Endodermal cell (in vitro differentiated cells): ENCODE results near the gene SYT8. TPM values are rescaled to one million over a fixed set of nuclear protein-coding genes. Genes with fewer than 3 reads are reported as not detected.

Experiments
- DNase-seq: peaks from one replicate; pipeline ENCODE4 v3.0.0-alpha.2; 2017
- H3K27ac ChIP-seq: 2 replicates; pipeline ENCODE4 v1.5.1; 2013; ENCODE audit warnings: mild to moderate bottlenecking, low read depth, low read length, moderate library complexity
- H3K27me3 ChIP-seq: 2 replicates; pipeline ENCODE4 v1.6.1; 2013; ENCODE audit warnings: mild to moderate bottlenecking, low read length, moderate library complexity; ENCODE audit not compliant: insufficient read depth, control insufficient read depth, poor library complexity, severe bottlenecking
- H3K36me3 ChIP-seq: 2 replicates; pipeline ENCODE4 v1.7.0; 2013; ENCODE audit warnings: mild to moderate bottlenecking, low read length, moderate library complexity; ENCODE audit not compliant: control insufficient read depth, insufficient read depth
- H3K4me1 ChIP-seq: one replicate; pipeline ENCODE4 v1.7.0; 2013; ENCODE audit warnings: low read length; ENCODE audit not compliant: control insufficient read depth, insufficient read depth
- H3K4me3 ChIP-seq: 2 replicates; pipeline ENCODE4 v1.5.1; 2013; ENCODE audit warnings: mild to moderate bottlenecking, low read length, moderate library complexity
- H3K9ac ChIP-seq: 2 replicates; pipeline ENCODE4 v1.6.1; 2013; ENCODE audit warnings: mild to moderate bottlenecking, low read length, moderate library complexity; ENCODE audit not compliant: poor library complexity, severe bottlenecking; ENCODE audit errors: extremely low read depth
- H3K9me3 ChIP-seq: 2 replicates; pipeline ENCODE4 v1.6.1; 2013; ENCODE audit warnings: mild to moderate bottlenecking, low read length, moderate library complexity; ENCODE audit not compliant: control insufficient read depth
- H3K27ac Mint-ChIP-seq: 2 replicates; pipeline ENCODE4 v1.8.0; 2020; ENCODE audit warnings: mixed read lengths
- H3K27me3 Mint-ChIP-seq: 2 replicates; pipeline ENCODE4 v1.8.0; 2021; ENCODE audit warnings: mild to moderate bottlenecking, mixed read lengths; ENCODE audit not compliant: insufficient read depth
- H3K36me3 Mint-ChIP-seq: 2 replicates; pipeline ENCODE4 v1.8.0; 2020; ENCODE audit warnings: low read depth, mixed read lengths
- H3K4me1 Mint-ChIP-seq: 2 replicates; pipeline ENCODE4 v1.8.0; 2020; ENCODE audit warnings: mixed read lengths
- H3K4me3 Mint-ChIP-seq: 2 replicates; pipeline ENCODE4 v1.8.0; 2020; ENCODE audit warnings: mild to moderate bottlenecking, moderate library complexity, mixed read lengths
- H3K9me3 Mint-ChIP-seq: 2 replicates; pipeline ENCODE4 v1.8.0; 2020; ENCODE audit warnings: mild to moderate bottlenecking, mixed read lengths
- CTCF ChIP-seq: fragments of 200-600 bp; sonication (generic); conservative IDR thresholded peaks from 2 replicates; pipeline ENCODE4 v1.5.0; 2021; ENCODE audit warnings: antibody characterized with exemption, mild to moderate bottlenecking
- WGBS, 2 experiments: methylation state at CpG; one replicate each; pipeline versions ENCODE4 v1.1.5 to v1.1.7; 2013; ENCODE audit warnings: missing lambda C conversion rate in 2 of 2, mixed read lengths in 1 of 2; ENCODE audit not compliant: insufficient coverage in 1 of 2, insufficient read length in 1 of 2; 5-methylcytosine and 5-hydroxymethylcytosine counted together
- total RNA-seq, 2 donors: library from RNA; stranded (reverse); fragmentation: NEBNext Ultra II Directional in 1 of 2; extraction: Animal tissue kit (Norgen Biotek cat#: 25700) in 1 of 2; gene quantifications; 2 replicates in 1 of 2; 3 replicates in 1 of 2; pipeline ENCODE4 v1.2.1, GENCODE V29; 2021

The SYT8 gene
- total RNA-seq, 2 donors from 2014 or later: not detected

- 86 to 90% methylated on average over 11 to 15 of the region's 15 CpGs for WGBS, 2 experiments
- Mint-ChIP-seq H3K36me3 (no peaks in the 10 kb centered on the region), H3K4me3 (no peak overlapping the region), H3K9me3 (no peaks in the 10 kb centered on the region), H3K4me1 (no peaks in the 10 kb centered on the region), H3K27ac (no peak overlapping the region), H3K27me3 (peaks cover 28% of the 10 kb centered on the region)
- H3K36me3 ChIP-seq: no peaks in the 10 kb centered on the region
- H3K4me3 ChIP-seq: no peak overlapping the region
- H3K27me3 ChIP-seq: peaks cover 25% of the 10 kb centered on the region
- TF ChIP-seq CTCF: peak; percentile 48
- no peaks in the 10 kb centered on the region for H3K4me1 ChIP-seq
- no peaks in the 10 kb centered on the region for H3K9me3 ChIP-seq
- no peak overlapping the region for H3K9ac ChIP-seq
- peak; percentile 70 for DNase-seq
- H3K27ac ChIP-seq: no peak overlapping the region
Measured at GRCh38 chr11:1826552-1827094, 8.2 kb upstream of the SYT8 start.

GRCh38 chr11:1827095-1827813, 7.5 kb upstream of the SYT8 start:
- Mint-ChIP-seq H3K27ac (no peak overlapping the region), H3K9me3 (no peaks in the 10 kb centered on the region), H3K4me1 (no peaks in the 10 kb centered on the region), H3K27me3 (peaks cover 29% of the 10 kb centered on the region), H3K4me3 (no peak overlapping the region), H3K36me3 (no peaks in the 10 kb centered on the region)
- Histone ChIP-seq H3K27me3 (peaks cover 31% of the 10 kb centered on the region), H3K4me3 (no peak overlapping the region), H3K4me1 (no peaks in the 10 kb centered on the region), H3K36me3 (no peaks in the 10 kb centered on the region), H3K9ac (no peak overlapping the region), H3K27ac (no peak overlapping the region), H3K9me3 (no peaks in the 10 kb centered on the region)
- DNase-seq: no peak
- 85 to 89% methylated on average over 10 to 27 of the region's 27 CpGs for WGBS, 2 experiments
- TF ChIP-seq CTCF: no peak

GRCh38 chr11:1827931-1828330, 6.9 kb upstream of the SYT8 start:
- 87 to 92% methylated on average over 15 to 19 of the region's 19 CpGs for WGBS, 2 experiments
- Histone ChIP-seq H3K27ac (no peak overlapping the region), H3K36me3 (no peaks in the 10 kb centered on the region), H3K9me3 (no peaks in the 10 kb centered on the region), H3K4me1 (no peaks in the 10 kb centered on the region), H3K9ac (no peak overlapping the region), H3K4me3 (no peak overlapping the region), H3K27me3 (peaks cover 35% of the 10 kb centered on the region)
- no peak for DNase-seq
- TF ChIP-seq CTCF: no peak
- Mint-ChIP-seq H3K4me1 (no peaks in the 10 kb centered on the region), H3K9me3 (no peaks in the 10 kb centered on the region), H3K36me3 (no peaks in the 10 kb centered on the region), H3K27me3 (peaks cover 32% of the 10 kb centered on the region), H3K27ac (no peak overlapping the region), H3K4me3 (no peak overlapping the region)
